LoVo (cell line): ENCODE measurements around the gene HNRNPAB.
"Not testable (repeated sequence)": the region's sequence is repeated elsewhere in the genome, so short reads cannot be mapped to it uniquely, and the experiment has no call there.

Experiments used
- DNase-seq: peaks from one replicate; pipeline ENCODE4 v3.0.0-alpha.2; 2016; ENCODE audit warnings: low spot score

The HNRNPAB gene

DNA sequence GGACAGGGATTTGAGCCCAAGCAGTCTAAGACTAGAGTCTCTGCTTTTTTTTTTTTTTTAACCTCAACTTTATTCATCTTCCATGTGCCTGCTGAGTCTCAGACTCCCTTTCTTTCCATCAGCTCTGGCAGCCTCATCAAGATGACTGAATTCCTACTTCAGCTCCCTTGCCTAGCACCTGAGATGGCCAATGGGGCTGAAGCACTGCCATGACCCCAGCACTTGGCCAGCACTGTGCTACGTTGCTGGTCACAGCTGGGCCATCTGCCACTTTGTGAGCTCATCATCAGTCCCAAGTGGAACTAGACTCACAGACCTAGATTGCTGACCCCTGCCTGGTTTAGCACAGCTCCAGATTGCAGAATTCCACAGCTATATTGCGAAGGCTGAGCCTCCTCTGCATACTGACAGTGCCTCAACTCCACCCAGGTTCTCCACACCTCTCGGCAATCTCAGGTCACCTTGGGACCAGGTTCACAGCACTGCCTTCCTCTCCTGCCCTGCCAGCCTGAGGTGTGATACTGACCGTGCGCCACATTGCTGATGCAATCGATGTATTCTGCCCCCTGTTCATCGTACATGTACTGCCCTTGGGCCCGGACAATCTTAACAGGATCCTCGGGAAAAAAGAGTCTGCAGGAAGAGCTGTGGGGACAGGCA is 26.7 kb downstream of the HNRNPAB start:
- DNase-seq: no peak

DNA sequence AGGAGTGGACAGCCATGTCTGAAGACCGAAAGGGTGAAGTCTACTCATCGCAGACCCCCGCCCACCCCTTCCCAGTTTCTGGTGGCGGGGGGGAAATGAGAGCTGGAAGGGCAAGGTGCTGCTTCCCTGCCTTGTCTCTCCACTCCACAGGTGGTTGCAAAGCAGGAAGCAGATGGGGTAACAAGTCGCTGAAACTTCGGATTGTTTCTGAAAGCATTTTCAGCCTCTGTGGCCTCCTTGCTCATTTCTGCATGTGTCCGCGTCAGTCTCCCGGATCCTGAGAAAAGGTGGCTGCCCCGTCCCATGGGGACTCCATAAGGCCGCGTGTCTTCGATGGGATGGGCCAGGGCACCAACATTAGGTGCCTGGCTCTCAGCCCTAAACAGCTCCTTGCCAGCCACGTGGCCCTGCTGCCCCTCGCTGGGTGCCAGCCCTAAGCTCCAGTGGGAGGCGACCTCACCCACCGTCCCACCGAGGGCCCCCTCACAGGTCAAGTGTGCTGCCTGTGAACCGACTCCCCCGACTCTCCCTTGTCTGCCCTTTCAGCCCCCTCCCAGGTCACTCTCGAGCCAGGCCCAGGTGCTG is 27.3 kb downstream of the HNRNPAB start:
- DNase-seq: no peak

DNA sequence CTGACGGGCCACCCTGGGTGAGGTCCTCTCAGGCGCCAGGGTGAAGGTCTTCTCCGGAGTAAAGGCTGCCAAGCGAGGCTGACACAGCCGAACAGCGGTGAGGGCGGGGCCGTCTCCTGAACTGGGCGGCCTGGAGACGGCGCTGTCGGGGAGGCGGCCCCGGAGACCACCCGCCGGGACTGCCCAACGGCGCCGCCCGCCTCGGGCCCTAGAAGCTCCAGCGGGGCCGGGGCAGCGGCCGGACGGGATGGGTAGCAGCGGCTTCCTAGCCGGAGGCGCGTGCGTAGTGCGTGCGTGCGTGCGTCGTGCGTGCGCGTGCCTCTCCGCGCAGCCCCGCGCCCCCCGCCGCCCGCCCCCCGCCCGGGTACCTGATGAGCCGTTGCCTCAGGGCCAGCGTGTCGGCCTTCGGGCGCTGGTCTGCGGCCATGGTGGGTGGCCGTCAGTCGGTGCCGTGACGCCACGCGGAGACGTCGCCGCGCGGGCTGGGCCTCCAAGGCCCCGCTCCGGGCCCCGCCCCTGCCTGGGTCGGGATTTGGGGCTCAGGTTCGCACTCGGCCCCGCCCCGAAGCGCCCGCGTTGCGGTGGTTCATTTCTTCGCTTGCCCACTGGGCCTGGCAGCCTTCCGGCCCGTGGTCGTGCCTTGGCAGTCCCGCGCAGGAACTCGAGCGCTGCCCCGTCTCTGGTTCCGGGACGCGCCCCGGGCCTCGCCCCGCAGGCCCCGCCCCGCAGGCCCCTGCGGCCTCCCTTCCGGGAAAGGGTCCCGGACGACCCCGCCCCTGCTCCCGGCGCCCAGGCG is 28.0 kb downstream of the HNRNPAB start, which contains the start of gene PHYKPL:
Gene PHYKPL, minus strand, starts transcription at position 679 of the 796 bp plus-strand sequence. Its CDS starts 252 bp downstream, at position 427.
- peak; percentile 72 for DNase-seq

DNA sequence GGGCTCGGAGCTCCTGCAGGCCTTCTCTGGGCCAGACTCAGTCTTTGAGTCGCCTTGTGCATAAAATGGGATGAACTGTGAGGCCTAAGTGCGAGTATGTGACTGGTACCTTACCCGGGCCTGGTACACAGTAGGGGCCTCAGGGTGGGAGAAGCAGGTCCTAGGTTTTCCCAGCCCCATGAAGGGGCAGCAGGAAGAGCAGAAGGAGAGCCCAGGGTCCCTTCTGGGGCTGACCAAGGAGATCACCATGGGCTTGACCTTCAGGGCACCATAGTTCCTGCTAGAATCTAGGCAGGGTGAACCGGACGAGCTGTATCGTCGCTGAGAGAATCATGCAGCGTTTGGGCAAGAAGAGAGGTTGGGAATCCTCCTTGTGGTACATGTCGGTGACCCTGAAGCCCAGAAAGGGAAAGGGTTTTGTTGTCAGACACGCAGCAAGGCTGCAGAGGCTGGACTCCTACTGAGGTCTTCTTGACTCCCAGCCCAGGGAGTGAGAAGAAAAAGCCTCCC is 28.6 kb downstream of the HNRNPAB start:
- DNase-seq: no peak

DNA sequence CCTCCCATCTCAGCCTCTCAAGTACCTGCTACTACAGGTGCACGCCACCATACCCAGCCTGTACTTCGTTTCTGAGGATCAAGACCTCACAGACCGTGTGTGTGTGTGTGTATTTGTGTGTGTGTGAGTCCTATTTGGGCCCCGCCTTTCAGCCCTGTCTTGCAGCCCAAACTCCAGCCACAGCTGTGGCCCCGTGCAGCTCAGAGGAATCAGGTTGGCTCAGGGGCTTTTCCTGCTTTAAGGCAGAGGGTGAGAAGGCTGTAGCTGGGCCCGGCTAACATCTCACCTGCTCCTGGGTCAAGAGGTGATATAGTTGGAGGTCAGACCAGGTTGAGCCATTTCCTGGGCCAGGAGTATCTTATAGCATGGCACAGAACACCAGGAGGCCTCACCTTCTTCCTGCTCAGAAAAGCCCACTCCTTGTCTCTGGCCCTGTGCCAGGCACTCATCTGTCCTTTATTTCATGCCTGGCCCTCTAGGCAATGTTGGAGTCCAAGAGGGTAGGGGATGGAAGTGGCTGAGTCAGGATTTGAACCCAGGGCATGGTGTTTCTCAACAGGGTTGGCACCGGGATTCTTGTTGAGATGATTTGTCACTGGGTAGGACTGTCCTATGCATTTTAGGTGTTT is 29.9 kb downstream of the HNRNPAB start:
- DNase-seq: no peak

DNA sequence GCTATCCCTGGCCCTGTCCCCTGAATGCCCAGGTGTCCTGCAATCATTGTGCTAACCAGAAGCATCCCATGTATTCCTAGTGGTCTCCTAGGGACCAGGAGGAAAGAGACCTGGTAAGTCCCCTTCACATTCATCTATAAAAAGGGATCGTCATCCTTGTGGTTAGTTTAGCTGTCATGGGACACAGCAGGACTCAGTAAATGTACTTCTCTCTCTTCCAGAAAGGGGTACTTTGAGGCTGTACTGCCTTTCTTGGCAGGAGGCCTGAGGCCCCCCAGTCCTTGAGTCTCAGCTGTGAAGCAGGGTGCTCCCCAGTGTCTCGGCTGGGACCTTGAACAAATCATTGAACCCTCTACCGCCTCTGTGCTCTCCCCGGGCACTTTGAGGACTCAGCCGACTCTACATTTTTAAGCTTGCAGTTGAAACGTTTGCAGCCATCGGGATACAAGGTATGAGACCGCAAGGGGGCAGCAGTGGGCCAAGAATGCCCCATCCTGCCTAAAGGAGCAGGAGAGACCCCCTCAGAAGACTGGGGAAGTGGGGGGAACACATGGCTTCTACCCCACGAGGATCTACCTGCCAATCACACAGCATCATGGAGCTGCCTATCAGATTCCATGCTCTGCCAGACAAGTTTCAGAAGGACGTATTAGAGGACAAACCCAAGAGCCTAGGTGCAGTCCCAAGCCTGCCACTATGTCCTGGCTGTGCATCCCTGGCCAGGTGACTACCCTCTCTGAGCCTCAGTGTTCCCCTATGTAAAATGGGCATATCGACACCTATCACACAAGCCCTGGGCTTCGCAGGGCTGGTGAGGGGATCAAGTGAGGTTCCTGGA is 30.6 kb downstream of the HNRNPAB start:
- peak; percentile 57 for DNase-seq

DNA sequence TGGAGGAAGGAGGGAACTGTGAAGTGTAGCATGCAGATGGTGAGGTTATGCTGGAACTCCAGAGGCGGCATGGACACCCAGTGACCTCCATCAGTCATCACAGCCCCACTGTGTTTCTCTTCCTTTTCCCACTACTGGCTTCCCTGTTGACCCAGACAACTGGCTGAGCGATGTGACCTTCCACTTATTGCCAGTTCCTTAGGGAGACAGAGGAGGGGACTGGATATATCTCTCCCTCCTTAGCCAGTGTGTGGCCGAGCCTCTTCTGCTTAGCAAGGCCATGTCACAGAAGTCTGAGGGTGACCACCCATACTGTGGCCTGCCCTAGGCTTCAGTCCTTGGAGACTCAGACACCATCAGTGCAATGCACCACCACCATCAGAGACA is 31.2 kb downstream of the HNRNPAB start:
- no peak for DNase-seq

DNA sequence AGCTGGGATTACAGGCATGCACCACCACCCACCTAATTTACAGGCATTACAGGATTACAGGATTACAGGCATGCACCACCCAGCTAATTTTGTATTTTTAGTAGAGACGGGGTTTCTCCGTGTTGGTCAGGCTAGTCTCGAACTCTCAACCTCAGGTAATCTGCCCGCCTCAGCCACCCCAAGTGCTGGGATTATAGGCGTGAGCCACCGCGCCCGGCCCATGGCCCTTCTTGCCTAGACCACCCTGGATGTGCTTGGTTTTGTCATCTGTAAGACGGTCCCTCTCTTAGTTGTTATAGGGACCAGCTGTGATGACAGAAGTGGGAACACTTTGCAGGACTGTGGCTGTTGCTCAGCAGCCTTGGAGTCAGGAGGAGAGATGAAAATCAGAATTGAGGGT is 31.8 kb downstream of the HNRNPAB start:
- DNase-seq: no peak

DNA sequence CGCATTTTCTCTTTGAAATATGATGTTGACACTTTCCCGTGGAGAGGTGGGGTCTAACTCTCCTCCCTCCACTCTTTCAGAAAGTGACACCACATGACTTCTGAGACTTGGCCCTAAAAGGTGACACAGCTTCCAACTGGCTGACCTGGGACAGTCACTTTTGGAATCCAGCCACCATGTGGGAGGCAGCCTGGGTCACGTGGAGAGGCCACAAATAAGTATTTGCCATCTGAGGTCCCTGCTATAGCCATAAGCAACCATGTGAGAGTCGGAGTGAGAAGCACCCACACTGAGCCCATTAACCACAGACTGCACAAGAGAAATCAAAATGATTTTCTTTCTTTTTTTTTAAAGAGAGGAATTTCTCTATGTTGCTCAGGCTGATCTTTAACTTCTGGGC is 32.3 kb downstream of the HNRNPAB start:
- DNase-seq: no peak

DNA sequence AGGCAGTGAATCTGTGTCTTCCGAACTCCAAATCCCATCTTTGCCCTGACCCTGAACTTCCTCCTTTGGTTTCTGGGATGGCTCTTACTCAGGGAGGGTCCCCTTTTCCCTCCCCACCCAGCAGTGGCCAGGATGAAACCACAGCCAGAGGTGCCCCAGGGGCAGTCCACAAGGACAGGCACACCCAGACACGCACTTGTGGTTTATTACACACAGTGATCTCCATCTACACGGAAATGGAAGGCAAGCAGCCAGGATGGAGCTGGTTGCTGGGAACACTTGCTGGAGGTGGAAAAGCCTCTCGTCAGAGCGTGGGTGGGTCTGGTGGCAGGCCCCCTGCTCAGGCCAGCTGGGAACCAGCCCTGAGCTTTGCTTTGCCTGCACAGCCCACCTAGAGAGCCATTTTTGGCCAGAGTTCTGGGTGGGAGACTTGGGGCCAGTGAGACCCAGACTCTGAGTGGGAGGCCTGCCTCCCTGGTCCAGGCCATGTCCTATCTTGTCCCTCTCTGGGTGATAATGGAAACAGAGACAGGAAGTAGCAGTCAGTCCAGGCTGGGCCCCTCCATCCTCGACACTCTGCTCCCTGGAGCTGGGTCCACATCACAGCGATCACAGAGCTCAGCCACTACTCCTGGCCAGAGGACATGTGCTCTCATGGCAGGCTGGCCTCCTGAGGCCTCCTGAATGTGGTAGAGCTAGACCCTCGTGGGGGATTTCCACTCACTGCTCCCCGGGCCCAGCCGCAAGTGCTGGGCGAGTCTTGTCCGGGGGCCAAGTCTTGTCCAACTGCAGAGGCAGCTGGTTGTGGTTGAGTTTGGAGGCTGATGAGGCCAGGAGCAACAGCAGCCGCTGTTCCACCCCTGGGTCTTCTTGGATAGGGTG is 33.3 kb downstream of the HNRNPAB start:
- no peak for DNase-seq

DNA sequence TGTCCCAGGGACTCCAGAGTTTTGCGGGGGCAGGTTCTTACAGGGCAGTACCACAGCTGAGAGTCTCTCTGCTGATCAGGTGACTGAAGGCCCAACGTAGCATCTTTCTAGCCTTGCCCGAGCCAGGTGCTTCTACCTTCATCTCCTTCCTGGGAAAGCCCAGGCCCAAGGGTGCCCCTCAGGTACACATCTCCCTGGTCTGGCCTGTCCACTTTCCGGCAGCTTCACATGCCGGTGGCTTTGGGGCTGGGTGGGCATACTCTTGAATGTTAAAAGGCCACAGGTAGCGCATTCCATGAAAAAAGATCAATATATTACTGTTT is 33.9 kb downstream of the HNRNPAB start:
- DNase-seq: no peak

DNA sequence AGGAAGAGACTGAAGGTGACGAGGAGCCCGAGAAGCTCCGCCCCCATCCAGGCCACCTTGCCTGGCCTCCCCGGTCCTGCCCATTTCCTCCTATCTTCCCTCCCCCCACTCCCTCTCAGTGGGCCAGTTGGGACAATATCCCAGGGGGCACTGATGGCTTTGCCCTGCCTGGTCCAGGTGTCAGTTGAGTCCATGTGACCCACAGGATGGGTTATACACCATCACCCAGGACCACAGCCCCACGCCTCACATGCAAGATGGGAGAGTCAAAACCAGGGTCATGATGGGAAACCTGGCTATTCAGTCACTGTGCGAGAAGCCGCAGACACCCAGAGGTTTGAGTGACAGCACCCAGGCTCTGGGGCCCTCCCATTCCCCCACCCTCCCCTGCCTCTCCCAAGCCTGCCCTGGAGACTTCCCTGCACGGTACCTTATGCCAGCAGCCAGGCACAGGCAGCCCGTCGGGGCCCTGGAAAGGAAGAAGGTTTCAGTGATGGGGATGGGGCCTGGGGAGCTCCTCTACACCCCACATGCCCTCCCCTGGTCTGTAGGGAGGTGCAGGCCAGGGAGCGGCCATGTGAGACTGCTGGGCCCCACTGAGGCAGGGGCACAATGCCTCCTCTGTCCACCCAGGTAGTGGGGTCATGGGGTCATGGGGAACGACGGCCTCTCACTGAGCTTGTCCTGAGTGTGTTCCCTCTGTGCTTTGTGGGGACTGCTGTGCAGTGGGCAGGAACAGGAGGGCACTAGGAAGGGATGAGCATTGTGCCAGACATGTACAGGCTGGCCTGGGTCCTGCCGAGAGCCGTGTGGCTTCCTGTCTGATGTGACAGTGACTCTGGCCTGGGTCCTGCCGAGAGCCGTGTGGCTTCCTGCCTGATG is 34.6 kb downstream of the HNRNPAB start:
- DNase-seq: no peak

DNA sequence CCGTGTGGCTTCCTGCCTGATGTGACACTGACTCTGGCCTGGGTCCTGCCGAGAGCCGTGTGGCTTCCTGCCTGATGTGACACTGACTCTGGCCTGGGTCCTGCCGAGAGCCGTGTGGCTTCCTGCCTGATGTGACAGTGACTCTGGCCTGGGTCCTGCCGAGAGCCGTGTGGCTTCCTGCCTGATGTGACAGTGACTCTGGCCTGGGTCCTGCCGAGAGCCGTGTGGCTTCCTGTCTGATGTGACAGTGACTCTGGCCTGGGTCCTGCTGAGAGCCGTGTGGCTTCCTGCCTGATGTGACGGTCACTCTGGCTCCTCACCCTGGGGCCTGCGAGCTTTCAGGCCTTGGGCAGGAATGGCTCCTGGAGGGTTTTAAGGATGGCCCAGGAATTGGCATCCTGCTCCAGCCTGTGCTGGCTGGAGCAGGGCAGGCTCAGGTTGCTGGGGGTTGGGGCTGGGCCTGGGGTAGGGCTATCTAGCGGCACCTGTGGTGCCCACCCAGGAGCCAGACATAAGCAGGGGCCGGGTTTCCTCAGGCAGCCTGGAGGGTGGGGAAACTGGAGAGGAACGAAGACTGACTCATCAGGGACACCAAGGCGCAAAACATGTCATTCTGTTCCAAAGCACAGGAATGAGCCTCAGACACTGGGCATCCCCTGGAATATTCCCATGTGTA is 35.4 kb downstream of the HNRNPAB start:
- DNase-seq: not testable (repeated sequence)

DNA sequence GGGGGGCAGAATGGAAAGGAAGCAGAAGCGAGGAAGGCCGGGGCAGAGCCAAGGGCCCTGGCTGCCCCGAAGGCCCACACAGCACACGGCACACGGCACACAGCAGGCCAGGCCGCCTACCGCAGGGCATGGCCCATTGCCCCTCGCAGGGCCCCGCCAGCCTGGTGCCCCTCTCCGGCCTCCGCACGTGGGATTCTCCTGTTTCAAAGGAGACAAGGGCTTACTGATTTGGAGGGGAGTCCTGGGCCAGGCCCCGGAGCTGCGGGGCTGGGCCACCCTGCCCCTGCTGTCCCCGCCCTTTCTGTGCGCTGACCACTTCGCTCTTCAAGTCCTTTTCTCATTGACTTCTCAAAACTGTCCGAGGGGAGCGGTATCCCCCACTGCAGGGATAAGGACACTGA is 36.0 kb downstream of the HNRNPAB start:
- DNase-seq: no peak

DNA sequence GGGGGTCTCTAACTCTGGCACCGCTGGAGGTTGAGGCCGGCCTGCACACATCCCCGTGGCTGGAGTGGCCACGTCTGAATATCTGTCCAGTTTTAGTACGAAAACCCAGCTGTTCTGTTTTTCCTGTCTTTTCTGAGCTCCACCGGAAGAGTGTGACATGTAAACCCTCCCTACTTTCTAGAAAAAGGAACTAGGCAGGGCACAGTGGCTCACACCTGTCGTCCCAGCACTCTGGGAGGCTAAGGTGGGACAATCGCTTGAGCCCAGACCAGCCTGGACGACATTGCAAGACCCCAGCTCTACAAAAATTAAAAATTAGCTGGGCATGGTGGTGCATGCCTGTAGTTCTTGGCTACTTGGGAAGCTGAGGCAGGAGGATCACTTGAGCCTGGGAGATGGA is 36.4 kb downstream of the HNRNPAB start:
- no peak for DNase-seq

DNA sequence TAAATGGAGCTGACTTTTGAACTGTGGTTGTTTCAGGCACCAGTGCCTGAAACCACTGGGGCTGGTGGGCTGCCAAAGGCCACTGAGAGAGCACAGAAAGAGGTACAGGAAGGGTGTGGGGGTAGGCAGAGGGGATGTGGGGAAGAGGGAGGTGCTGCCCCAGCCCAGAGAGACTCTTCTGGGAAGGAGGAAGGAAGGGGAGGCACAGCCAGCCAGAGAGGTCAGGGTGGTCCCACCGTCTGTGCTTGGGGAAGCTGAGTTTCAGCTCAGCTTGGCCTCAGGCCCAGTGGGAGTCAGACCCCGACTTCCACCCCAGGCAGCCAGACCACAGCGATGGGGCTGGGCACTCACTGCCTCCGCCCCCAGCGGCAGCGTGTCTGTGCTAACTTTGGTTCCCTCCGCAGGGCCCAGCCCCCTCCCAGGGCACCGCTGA is 36.9 kb downstream of the HNRNPAB start:
- DNase-seq: no peak

DNA sequence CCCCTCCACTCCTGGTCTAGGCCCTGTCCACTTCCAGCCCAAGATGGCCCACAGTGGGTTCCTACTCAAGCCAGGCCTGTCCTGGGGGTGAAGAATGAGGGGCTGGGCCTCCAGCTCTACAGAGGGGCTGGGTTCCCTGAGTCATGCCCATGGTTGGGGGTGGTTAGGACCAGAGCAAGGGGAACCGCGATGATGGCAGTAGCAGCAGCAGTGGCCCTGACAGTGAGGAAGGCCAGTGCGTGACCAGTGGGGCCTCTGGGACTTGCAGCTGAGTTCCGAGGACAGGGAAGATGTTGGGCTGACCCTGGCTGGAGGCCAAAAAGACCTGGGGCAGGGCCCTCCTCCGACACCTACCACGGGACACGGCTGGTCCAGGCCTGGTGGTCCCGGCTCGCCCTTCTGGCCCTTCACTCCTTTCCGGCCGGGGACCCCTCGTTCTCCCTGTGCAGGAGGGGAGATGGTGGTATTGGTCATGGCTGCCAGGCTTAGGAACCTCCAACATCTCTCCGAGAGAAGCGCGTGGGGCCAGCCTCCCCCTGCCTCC is 37.4 kb downstream of the HNRNPAB start:
- no peak for DNase-seq

DNA sequence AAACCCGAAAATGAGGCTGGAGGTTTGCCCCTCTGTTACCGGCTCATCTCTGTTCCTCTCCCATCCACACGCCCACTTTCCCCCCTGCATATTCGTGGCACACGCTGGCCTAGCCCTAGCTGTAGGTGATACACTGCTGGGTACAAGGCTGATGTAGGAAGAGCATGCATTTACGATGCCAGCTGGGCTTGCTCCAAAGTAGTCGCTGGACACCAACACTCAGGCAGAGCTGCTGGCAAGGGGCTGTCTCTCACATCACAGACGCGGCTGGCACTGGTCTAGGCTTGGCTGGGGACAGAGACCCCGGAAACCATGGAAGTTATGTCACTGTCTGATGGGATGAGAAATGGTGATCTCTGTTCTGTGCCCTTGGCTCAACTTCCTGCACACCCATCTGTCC is 38.1 kb downstream of the HNRNPAB start:
- DNase-seq: no peak

DNA sequence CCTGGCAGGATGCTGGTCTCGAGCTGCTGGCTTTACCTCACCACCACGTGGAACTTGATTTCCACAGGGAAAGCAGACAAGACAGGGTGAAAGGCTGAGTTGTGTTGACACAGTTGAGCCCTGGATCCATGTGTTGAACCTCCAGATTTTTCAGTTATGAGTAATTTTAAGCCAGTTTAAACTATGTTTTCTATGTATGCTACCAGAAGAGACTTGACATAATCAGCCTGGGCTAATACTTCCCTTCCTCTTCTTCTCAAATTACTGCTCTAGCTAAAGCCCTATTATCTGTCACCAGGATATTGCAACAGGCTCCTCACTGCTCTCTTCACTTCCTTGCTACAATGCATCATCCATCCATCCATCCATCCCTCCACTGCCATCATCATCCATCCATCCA is 40.2 kb downstream of the HNRNPAB start:
- DNase-seq: no peak
